GM23248 (cell line): Measurements from ENCODE around the gene P2RX7.
"Not testable (repeated sequence)": the region's sequence is repeated elsewhere in the genome, so short reads cannot be mapped to it uniquely, and the experiment has no call there.

Experiments
- EZH2 ChIP-seq: fragments of 200-600 bp; sonication (generic); IDR thresholded peaks from 2 replicates; pipeline ENCODE4 v1.6.1; 2018; ENCODE audit warnings: antibody characterized with exemption, mild to moderate bottlenecking; ENCODE audit not compliant: insufficient read depth, poor library complexity, severe bottlenecking
- EZH2phosphoT487 ChIP-seq: fragments of 200-600 bp; sonication (generic); IDR thresholded peaks from 2 replicates; pipeline ENCODE4 v1.6.1; 2018; ENCODE audit warnings: antibody characterized with exemption, moderate library complexity, mild to moderate bottlenecking, low read depth; ENCODE audit not compliant: insufficient read depth

DNA sequence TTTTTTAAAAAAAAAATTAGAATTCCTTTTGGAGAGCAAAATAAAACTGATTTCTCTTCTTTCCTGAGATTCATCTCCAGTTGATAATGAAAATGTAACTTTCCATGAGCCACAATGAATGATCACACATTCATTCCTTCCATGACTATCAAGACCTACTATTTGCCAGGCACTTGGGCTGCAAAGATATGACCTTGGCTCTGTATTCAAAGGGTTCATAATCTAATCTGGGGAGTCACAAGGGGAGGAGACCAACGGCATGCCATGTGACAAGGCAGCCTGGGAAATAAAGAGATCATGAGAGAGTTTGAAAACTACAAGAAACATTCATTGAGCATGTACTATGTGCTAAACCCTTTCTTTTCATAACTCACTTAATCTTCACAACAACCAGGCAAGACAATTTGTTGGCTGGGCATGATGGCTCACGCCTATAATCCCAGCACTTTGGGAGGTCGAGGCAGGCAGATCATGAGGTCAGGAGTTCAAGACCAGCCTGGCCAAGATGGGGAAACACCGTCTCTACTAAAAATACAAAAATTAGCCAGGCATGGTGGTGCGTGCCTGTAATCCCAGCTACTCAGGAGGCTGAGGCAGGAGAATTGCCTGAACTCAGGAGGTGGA is 26.2 kb downstream of the P2RX7 start:
- TF ChIP-seq EZH2, EZH2phosphoT487: not testable (repeated sequence)
